AG09309 (cell line): Measurements from ENCODE around the gene STOML2.

Experiments
- DNase-seq: peaks from one replicate; pipeline ENCODE4 v3.0.0-alpha.2; 2010; ENCODE audit warnings: low read depth
- H3K4me3 ChIP-seq: 2 replicates; pipeline ENCODE4 v1.5.1; 2011; ENCODE audit warnings: mild to moderate bottlenecking, low read depth, low read length, moderate library complexity; ENCODE audit not compliant: control insufficient read depth
- CTCF ChIP-seq: IDR thresholded peaks from 2 replicates; pipeline ENCODE4 v1.5.1; 2011; ENCODE audit warnings: mild to moderate bottlenecking, low read depth, low read length, inconsistent platforms; ENCODE audit not compliant: insufficient read depth, control insufficient read depth; ENCODE audit errors: missing control alignments

The STOML2 gene

GRCh38 chr9:35096035-35096849 lies 6.7 kb downstream of the STOML2 start, which contains the start of gene PIGO:
Gene PIGO, minus strand, starts transcription at chr9:35096591. Its CDS starts 1,026 bp downstream, at chr9:35095565.
- DNase-seq = no peak
- peak within 1 kb of the TSS; percentile 97 for H3K4me3 ChIP-seq
- TF ChIP-seq CTCF = peak; percentile 97

- H3K4me3 ChIP-seq = no peak overlapping the region
- DNase-seq = no peak
- no peak for TF ChIP-seq CTCF
Measured at GRCh38 chr9:35091536-35091935, 11.4 kb downstream of the STOML2 start.

GRCh38 chr9:35089434-35089833 lies 13.5 kb downstream of the STOML2 start:
- no peak overlapping the region for H3K4me3 ChIP-seq
- no peak for DNase-seq
- no peak for TF ChIP-seq CTCF

- H3K4me3 ChIP-seq = no peak overlapping the region
- DNase-seq = no peak
- no peak for TF ChIP-seq CTCF
Measured at GRCh38 chr9:35085078-35085477, 17.9 kb downstream of the STOML2 start.

- H3K4me3 ChIP-seq = peak within 1 kb of the TSS; percentile 96
- no peak for TF ChIP-seq CTCF
- DNase-seq = peak; percentile 66
Measured at GRCh38 chr9:35079426-35080341, 23.2 kb downstream of the STOML2 start, which contains the start of gene FANCG. Gene FANCG, minus strand, starts transcription at chr9:35079942. Its CDS starts 418 bp downstream, at chr9:35079524.

- no peak for TF ChIP-seq CTCF
- no peak for DNase-seq
- H3K4me3 ChIP-seq = peak overlapping the region; percentile 96
Measured at GRCh38 chr9:35079041-35079425, 23.9 kb downstream of the STOML2 start.
